ENCODE measurements around the gene CNTD1. TPM values are rescaled to one million over a fixed set of nuclear protein-coding genes. Genes with fewer than 3 reads are reported as not detected.

The CNTD1 gene
- polyA plus RNA-seq, 2 of the 4 experiments (the other 2 are of a cell fraction) = 0.06 to 0.10 TPM

GRCh38 chr17:42853597-42853967 lies 54.9 kb downstream of the CNTD1 start:
- ChIA-PET POLR2A (no interaction called here), CTCF (interaction anchor here (1.6 to 20.4 kb wide), 4 partner anchors 10 to 84 kb away, joined by 4 to 372 read pairs (median 40); partner anchors contain the start of gene AOC2)
- no peak for TF ChIP-seq GATA3 (IDR thresholded peaks at IDR 0.05; ENCODE audit: borderline replicate concordance)
- no peak for TF ChIP-seq HOXA7 (CRISPR knock-in tag; IDR thresholded peaks at IDR 0.05)
- no peak for TF ChIP-seq SREBF2 (IDR thresholded peaks at IDR 0.05)
- no peak for TF ChIP-seq BCL3 (IDR thresholded peaks at IDR 0.05)
- no peak for TF ChIP-seq POLR2AphosphoS2 (conservative IDR thresholded peaks at IDR 0.05; ENCODE audit: low read length)
- TF ChIP-seq BHLHE40 (IDR thresholded peaks at IDR 0.05; ENCODE audit: low read depth, low read length) = no peak
- TF ChIP-seq ESRRA (IDR thresholded peaks at IDR 0.05; ENCODE audit: borderline replicate concordance, low read length) = no peak
- TF ChIP-seq HES2 (IDR thresholded peaks at IDR 0.05) = no peak
- TF ChIP-seq RNF2 (IDR thresholded peaks at IDR 0.05; ENCODE audit: borderline replicate concordance, low read depth) = no peak
- no peak for TF ChIP-seq CBX2 (IDR thresholded peaks at IDR 0.05; ENCODE audit: borderline replicate concordance, low read depth)
- TF ChIP-seq RAD21 (conservative IDR thresholded peaks at IDR 0.05 in 1 of 2, IDR thresholded peaks at IDR 0.05 in 1 of 2) = no peak
- TF ChIP-seq EHMT2 (IDR thresholded peaks at IDR 0.05; ENCODE audit: low read depth) = no peak
- no peak for TF ChIP-seq ATOH8 (CRISPR knock-in tag; IDR thresholded peaks at IDR 0.05; ENCODE audit: low read depth)
- no peak for TF ChIP-seq CEBPB (IDR thresholded peaks at IDR 0.05)
- TF ChIP-seq NFE2L2 (conservative IDR thresholded peaks at IDR 0.05; ENCODE audit: low read length) = no peak
- no peaks in the 10 kb centered on the region for H3K9me3 ChIP-seq
- no peak for FAIRE-seq
- no peak for ATAC-seq
- no peaks in the 10 kb centered on the region for H3K4me1 ChIP-seq
- H3K27ac ChIP-seq = no peak overlapping the region
- no peak overlapping the region for H3K4me2 ChIP-seq
- WGBS (ENCODE audit: missing lambda C conversion rate) = 71% methylated on average over 5 of the region's 5 CpGs
- no peak for DNase-seq (ENCODE audit: low read depth in 1 of 2, low spot score in 1 of 2)
- no peak overlapping the region for H3K4me3 ChIP-seq

GRCh38 chr17:42853968-42854790 lies 55.5 kb downstream of the CNTD1 start:
- H3K9me3 ChIP-seq = no peaks in the 10 kb centered on the region
- no peak overlapping the region for H3K4me3 ChIP-seq
- H3K27ac ChIP-seq = no peak overlapping the region
- 86% methylated on average over 12 of the region's 15 CpGs for WGBS (ENCODE audit: missing lambda C conversion rate)
- TF ChIP-seq TP53 (CRISPR knock-in tag; IDR thresholded peaks at IDR 0.05) = no peak
- no peak for TF ChIP-seq FOSB (CRISPR knock-in tag; IDR thresholded peaks at IDR 0.05)
- TF ChIP-seq REST (IDR thresholded peaks at IDR 0.05) = no peak
- no peak for TF ChIP-seq HES2 (IDR thresholded peaks at IDR 0.05)
- no peak for TF ChIP-seq FOXS1 (CRISPR knock-in tag; IDR thresholded peaks at IDR 0.05)
- TF ChIP-seq GATA3 (IDR thresholded peaks at IDR 0.05; ENCODE audit: borderline replicate concordance) = no peak
- ChIA-PET CTCF (interaction anchor here (0.6 to 20.4 kb wide), 8 partner anchors 10 to 165 kb away, joined by 3 to 372 read pairs (median 8); partner anchors contain the start of genes AOC2, BECN1 and PSME3), POLR2A (interaction anchor here (0.6 kb wide), 1 partner anchor 118 kb away, joined by 6 read pairs; no protein-coding TSS in a partner anchor)
- H3K4me1 ChIP-seq = no peaks in the 10 kb centered on the region
- FAIRE-seq = no peak
- DNase-seq (ENCODE audit: low read depth in 1 of 2, low spot score in 1 of 2) = no peak
- H3K4me2 ChIP-seq = no peak overlapping the region
- ATAC-seq = no peak

Measured in A549 (cell line).